ENCODE data around the gene IL17B. TPM values are rescaled to one million over a fixed set of nuclear protein-coding genes. Genes with fewer than 3 reads are reported as not detected.

IL17B gene
- total and polyA plus RNA-seq, 2 of the 8 experiments (the other 6 are each of a cell fraction or from before 2014, with no cell fraction given) = 0.18 TPM; not detected in 1

- TF ChIP-seq ATF2 (IDR thresholded peaks at IDR 0.05; ENCODE audit: low read length) = no peak
- TF ChIP-seq CHD7 (IDR thresholded peaks at IDR 0.05; ENCODE audit: insufficient replicate concordance, low read length) = no peak
- TF ChIP-seq RXRA (IDR thresholded peaks at IDR 0.05; ENCODE audit: insufficient read depth, low read depth, low read length) = no peak
- TF ChIP-seq ATF3 (IDR thresholded peaks at IDR 0.05; ENCODE audit: insufficient read depth, low read depth, low read length) = no peak
- TF ChIP-seq NANOG (IDR thresholded peaks at IDR 0.05; ENCODE audit: insufficient read depth, low read depth, low read length, poor library complexity, severe bottlenecking) = no peak
- no peak for TF ChIP-seq BRCA1 (IDR thresholded peaks at IDR 0.05; ENCODE audit: low read depth, low read length)
- no peak for TF ChIP-seq BACH1 (IDR thresholded peaks at IDR 0.05; ENCODE audit: low read length)
- no peak for TF ChIP-seq CHD2 (IDR thresholded peaks at IDR 0.05; ENCODE audit: low read length)
Measured at GRCh38 chr5:149413477-149414210, 34.6 kb upstream of the IL17B start (continued).

Measured in H1 (cell line).